Nephron progenitor cell (in vitro differentiated cells): Measurements from ENCODE around the gene CD40.

Experiments
- DNase-seq: peaks from one replicate; pipeline ENCODE4 v3.0.0; 2021
- H3K27ac Mint-ChIP-seq: 2 replicates; pipeline ENCODE4 v1.8.0; 2021; ENCODE audit warnings: mild to moderate bottlenecking, moderate library complexity, mixed read lengths
- H3K27me3 Mint-ChIP-seq: 2 replicates; pipeline ENCODE4 v1.8.0; 2021; ENCODE audit warnings: mild to moderate bottlenecking, low read depth, mixed read lengths; ENCODE audit not compliant: poor library complexity
- H3K36me3 Mint-ChIP-seq: 2 replicates; pipeline ENCODE4 v1.8.0; 2021; ENCODE audit warnings: low read depth, mixed read lengths
- H3K4me1 Mint-ChIP-seq: 2 replicates; pipeline ENCODE4 v1.8.0; 2021; ENCODE audit warnings: mixed read lengths
- H3K4me3 Mint-ChIP-seq: 2 replicates; pipeline ENCODE4 v1.8.0; 2021; ENCODE audit warnings: mild to moderate bottlenecking, moderate library complexity, mixed read lengths
- H3K9me3 Mint-ChIP-seq: 2 replicates; pipeline ENCODE4 v1.8.0; 2021; ENCODE audit warnings: mild to moderate bottlenecking, moderate library complexity, mixed read lengths
- TF ChIP-seq, protein P1 (sequence below): fragments of 200-600 bp; sonication (generic); IDR thresholded peaks from 2 replicates; pipeline ENCODE4 v1.5.0; 2021; ENCODE audit warnings: antibody characterized with exemption

The CD40 gene

DNA sequence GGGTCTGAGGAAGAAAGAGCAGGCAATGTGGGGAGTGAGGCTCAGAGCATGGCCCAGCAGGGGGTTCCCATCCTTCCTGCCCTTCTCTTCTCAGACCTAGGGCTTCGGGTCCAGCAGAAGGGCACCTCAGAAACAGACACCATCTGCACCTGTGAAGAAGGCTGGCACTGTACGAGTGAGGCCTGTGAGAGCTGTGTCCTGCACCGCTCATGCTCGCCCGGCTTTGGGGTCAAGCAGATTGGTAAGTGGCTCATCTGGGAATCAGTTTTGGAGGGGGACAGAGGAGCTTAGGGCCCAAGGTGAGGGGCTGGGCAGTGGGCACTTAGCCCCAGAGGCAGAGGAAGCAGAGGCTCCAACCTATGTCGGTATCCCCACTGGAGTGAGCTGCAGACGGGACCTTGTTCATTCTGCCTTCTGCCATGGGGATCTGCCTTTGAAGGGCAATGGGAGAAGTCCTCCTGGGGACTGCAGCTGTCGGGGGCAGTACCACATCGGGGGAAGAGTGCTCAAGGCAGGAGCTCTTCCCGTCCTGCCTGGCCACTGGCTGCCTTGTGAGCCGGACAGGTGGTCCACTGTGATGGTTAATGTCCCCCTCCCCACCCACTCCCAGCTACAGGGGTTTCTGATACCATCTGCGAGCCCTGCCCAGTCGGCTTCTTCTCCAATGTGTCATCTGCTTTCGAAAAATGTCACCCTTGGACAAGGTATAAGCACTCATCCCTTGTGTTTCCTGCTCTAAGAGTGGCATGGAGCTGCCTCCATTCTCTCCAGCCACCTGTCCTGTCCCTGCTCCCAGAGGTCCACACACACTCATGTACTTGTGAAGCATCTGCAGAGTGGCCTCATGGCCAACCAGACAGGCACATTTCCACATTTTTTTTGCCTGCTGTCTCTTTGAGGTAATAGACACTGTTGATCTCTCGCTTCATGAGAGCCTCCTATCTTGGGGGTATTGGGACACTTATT lies 4.7 kb downstream of the CD40 start:
- H3K27me3 Mint-ChIP-seq = peaks cover 31% of the 10 kb centered on the region
- TF ChIP-seq, protein P1, sequence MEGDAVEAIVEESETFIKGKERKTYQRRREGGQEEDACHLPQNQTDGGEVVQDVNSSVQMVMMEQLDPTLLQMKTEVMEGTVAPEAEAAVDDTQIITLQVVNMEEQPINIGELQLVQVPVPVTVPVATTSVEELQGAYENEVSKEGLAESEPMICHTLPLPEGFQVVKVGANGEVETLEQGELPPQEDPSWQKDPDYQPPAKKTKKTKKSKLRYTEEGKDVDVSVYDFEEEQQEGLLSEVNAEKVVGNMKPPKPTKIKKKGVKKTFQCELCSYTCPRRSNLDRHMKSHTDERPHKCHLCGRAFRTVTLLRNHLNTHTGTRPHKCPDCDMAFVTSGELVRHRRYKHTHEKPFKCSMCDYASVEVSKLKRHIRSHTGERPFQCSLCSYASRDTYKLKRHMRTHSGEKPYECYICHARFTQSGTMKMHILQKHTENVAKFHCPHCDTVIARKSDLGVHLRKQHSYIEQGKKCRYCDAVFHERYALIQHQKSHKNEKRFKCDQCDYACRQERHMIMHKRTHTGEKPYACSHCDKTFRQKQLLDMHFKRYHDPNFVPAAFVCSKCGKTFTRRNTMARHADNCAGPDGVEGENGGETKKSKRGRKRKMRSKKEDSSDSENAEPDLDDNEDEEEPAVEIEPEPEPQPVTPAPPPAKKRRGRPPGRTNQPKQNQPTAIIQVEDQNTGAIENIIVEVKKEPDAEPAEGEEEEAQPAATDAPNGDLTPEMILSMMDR = no peak
- no peak overlapping the region for H3K4me3 Mint-ChIP-seq
- H3K9me3 Mint-ChIP-seq = no peaks in the 10 kb centered on the region
- H3K4me1 Mint-ChIP-seq = peaks cover 6% of the 10 kb centered on the region
- no peaks in the 10 kb centered on the region for H3K36me3 Mint-ChIP-seq
- no peak for DNase-seq
- H3K27ac Mint-ChIP-seq = no peak overlapping the region

DNA sequence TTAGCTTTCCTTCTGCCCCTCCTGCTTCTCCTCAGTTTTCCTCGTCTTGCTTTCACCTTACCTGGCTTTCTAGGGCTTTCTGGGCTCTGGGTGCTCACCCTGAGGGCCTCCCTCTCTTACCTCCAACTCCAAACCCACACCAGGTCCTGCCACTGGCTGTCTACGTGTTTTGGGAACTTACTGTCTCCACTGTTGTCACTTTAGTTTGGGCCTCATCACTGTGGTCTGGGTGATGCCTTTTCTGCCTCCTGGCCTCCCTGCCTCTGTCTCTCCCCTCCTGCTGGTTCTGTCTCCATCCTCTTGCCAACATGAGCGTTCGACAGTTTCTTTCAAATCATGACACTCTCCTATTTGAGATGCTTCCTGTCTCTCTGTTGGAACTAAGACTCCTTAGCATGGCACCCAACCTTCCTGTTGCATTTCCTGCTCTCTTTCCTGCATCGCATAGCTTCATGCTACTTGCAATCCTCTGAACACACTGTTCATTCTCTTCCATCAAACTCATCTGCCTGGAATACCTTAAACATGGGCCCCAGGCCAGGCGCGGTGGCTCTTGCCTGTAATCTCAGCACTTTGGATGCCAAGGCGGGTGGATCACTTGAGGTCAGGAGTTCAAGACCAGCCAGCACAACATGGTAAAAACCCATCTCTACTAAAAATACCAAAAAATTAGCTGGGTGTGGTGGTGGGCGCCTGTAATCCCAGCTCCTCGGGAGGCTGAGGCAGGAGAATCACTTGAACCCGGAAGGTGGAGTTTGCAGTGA lies 5.5 kb downstream of the CD40 start:
- no peak overlapping the region for H3K4me3 Mint-ChIP-seq
- no peaks in the 10 kb centered on the region for H3K9me3 Mint-ChIP-seq
- no peak overlapping the region for H3K27ac Mint-ChIP-seq
- TF ChIP-seq, protein P1 = no peak
- H3K36me3 Mint-ChIP-seq = no peaks in the 10 kb centered on the region
- peaks cover 29% of the 10 kb centered on the region for H3K27me3 Mint-ChIP-seq
- no peaks in the 10 kb centered on the region for H3K4me1 Mint-ChIP-seq
- DNase-seq = no peak

DNA sequence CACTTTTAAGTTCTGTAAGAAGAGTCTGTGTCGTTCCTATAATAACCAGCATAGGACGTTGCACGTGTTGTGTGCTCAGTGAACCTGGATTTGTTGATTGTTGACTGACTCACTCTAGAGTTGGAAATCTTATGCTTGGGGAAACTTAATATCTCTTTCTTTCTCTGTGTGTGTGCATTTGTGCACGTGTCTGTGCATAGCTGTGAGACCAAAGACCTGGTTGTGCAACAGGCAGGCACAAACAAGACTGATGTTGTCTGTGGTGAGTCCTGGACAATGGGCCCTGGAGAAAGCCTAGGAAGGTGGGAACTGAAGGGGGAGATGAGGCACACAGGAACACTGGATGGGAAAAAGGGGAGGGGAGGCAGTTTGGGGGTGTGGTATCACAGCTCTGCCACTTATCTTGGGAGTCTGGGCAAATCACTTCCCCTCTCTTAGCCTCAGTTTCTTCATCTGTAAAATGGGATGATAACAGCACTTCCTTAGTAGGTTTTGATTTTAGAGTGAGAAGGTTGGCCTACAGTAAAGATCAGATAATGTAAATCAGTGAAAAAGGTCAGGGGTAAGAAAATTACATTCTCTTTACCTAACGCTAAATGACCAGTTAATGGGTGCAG lies 8.4 kb downstream of the CD40 start:
- no peak for DNase-seq
- no peak overlapping the region for H3K4me3 Mint-ChIP-seq
- peaks cover 49% of the 10 kb centered on the region for H3K27me3 Mint-ChIP-seq
- H3K4me1 Mint-ChIP-seq = no peaks in the 10 kb centered on the region
- no peaks in the 10 kb centered on the region for H3K9me3 Mint-ChIP-seq
- no peak overlapping the region for H3K27ac Mint-ChIP-seq
- no peaks in the 10 kb centered on the region for H3K36me3 Mint-ChIP-seq
- TF ChIP-seq, protein P1 = no peak

DNA sequence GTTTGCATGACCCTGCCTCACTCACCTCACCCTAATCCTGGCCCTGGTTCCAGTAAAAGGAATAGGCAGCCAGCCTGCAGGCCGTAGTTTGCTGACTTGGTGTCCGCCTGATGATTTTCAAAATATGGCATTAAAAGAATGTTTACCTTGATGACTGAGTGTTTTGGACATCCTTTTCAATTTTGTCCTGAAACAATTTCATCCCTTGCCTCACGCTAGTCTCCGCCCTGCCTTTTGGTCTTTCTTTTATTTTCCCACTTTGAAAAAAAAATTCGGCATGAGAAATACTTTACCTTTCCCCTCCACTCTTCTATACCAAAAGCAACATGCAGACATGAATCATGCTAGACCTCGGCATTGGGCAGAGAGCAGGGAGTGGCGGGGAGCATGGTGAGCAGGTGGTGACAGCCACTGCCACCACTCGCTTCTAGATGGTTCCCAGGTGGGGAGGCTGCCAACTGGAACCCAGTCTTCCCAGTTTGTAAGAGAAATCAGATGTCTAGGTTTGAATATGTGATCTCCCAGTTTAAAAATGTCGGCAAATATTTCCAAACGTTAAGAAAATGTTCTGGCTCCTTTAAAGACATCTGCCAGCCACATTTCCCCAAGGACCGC lies 9.4 kb downstream of the CD40 start:
- no peak for DNase-seq
- H3K36me3 Mint-ChIP-seq = no peaks in the 10 kb centered on the region
- no peak overlapping the region for H3K27ac Mint-ChIP-seq
- no peak overlapping the region for H3K4me3 Mint-ChIP-seq
- H3K27me3 Mint-ChIP-seq = peaks cover 53% of the 10 kb centered on the region
- TF ChIP-seq, protein P1 = no peak
- H3K9me3 Mint-ChIP-seq = no peaks in the 10 kb centered on the region
- no peaks in the 10 kb centered on the region for H3K4me1 Mint-ChIP-seq

DNA sequence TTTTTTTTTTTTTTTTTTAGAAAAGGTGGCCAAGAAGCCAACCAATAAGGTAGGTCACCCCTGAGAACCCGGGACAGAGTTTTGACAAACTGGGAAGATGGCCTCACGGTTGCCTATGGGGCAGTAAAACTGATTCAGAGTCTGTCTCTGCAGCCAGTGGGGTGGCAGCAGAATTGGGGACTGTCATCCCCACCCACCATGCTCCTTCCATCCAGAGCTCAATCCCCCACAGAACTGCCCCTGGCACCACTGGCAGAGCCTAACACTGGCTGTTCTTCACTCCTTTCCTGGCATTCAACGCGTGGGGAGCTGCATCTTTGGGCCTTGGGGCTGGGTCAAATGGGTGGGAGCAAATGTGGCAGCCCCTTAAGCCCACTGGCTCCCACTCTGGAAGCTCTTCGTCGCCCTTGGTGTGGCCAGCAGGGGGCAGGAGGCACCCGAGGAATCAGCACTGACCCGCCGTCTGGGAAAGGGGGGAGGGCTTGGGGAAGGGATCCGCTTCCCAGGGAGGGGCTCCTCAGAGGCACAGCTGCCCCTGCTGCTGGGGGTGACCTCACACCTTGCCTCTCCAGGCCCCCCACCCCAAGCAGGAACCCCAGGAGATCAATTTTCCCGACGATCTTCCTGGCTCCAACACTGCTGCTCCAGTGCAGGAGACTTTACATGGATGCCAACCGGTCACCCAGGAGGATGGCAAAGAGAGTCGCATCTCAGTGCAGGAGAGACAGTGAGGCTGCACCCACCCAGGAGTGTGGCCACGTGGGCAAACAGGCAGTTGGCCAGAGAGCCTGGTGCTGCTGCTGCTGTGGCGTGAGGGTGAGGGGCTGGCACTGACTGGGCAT lies 10.4 kb downstream of the CD40 start:
- Mint-ChIP-seq H3K36me3 (no peaks in the 10 kb centered on the region), H3K4me1 (no peaks in the 10 kb centered on the region), H3K9me3 (no peaks in the 10 kb centered on the region), H3K4me3 (no peak overlapping the region), H3K27me3 (peaks cover 60% of the 10 kb centered on the region), H3K27ac (no peak overlapping the region)
- TF ChIP-seq, protein P1 = peak; percentile 71
- DNase-seq = peak; percentile 77
